ENCODE results near the gene DCAF11.

The DCAF11 gene

GRCh38 chr14:24114532-24115421 is at the start of gene DCAF11, which contains the start of gene NRL:
Gene DCAF11, plus strand, starts transcription at chr14:24114777. Its CDS starts 818 bp downstream, at chr14:24115595.
Gene NRL, minus strand, starts transcription at chr14:24114949. Its CDS starts 32,101 bp downstream, at chr14:24082848.
- in situ Hi-C loops (cut with MboI; ENCODE audit: low pct_unique_long_range_greater_than_20kb, low sequenced_read_pairs): no loop called here
- peak; percentile 100 for DNase-seq

- in situ Hi-C loops (cut with MboI; ENCODE audit: low pct_unique_long_range_greater_than_20kb, low sequenced_read_pairs): no loop called here
These were observed 49.7 kb upstream of the DCAF11 start for GRCh38 chr14:24064856-24065255.

GRCh38 chr14:24065408-24065807 is 49.2 kb upstream of the DCAF11 start:
- no peak for DNase-seq
- in situ Hi-C loops (cut with MboI; ENCODE audit: low pct_unique_long_range_greater_than_20kb, low sequenced_read_pairs): no loop called here

More at GRCh38 chr14:24064856-24065255, 49.7 kb upstream of the DCAF11 start:
- no peak for DNase-seq

DNA sequence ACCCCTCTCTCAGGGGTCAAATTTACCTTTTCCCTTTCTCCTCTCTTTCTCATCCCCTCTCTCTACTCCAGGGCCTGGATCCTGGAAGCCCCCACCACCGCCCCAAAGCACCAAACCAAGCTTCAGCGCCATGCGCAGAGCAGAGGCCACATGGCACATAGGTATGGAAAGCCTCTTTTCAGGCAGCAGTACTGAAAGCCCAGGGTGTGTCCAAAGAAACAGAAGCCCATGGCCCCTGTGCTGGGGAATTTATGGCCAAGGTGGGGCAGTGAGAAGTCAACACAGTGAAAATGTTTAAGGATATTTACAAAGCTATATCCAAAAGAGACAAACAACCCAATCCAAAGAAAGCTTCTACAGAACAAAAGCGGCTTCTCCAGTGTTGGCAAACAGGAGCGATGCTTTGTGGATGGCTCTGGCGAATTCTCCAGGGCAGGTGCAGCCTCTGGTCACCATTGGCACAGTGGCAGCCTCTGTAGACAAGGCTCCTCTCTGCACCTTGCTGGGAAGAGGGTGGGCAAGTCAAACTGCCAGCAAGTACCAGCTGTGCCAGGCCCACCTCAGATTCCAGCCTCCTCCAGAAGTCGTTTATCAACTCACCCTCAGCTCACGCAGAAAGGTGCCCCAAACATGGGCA is 48.0 kb upstream of the DCAF11 start:
- DNase-seq: no peak
- in situ Hi-C loops (cut with MboI; ENCODE audit: low pct_unique_long_range_greater_than_20kb, low sequenced_read_pairs): no loop called here

DNA sequence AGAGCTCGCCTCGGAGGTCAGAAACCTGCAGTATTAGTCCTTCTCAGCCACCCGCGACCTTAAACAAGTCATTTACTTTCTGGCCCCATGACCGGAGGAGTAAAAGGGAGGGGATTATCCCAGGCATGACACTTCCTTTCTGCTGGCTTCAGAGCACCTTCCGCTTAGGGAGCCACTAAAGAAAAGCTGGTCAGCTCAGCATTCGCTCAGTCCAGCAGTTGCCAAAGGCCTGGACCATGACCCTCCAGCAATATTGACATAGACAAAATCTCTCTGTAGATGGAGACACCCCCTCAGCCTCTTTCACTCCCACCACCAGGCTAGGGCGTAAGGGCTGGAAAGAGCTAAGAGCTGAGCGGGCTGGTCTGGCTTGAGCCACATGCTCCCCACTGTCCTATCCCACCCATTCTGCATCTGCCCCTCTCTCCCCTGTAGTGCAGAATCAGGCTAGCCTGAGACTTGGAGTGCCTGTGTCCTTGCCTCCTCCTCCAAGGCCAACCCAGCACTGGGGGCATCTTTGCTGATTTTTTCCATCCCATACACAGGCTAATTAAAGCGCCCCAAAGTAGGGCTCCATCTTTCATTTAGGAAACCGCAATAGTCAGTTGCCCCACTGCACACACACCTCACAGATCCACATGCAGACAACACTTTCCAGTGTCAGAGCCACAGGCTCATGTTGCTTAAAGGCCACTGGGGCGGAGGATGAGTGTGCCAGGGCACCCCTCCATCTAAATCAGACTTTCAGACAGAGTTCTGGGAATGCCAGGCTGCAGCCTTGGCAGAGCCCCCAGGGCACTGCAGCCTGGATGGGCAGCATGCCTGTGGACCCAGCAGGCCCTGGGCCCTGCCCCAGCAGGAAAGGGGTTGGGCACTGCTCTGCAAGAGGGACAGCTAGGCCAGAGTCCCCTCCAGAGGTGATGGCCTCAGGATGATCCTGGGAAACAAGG is 47.2 kb upstream of the DCAF11 start:
- in situ Hi-C loops (cut with MboI; ENCODE audit: low pct_unique_long_range_greater_than_20kb, low sequenced_read_pairs): no loop called here
- DNase-seq: no peak

GRCh38 chr14:24068711-24069410 is 45.7 kb upstream of the DCAF11 start:
- no peak for DNase-seq
- in situ Hi-C loops (cut with MboI; ENCODE audit: low pct_unique_long_range_greater_than_20kb, low sequenced_read_pairs): no loop called here

- in situ Hi-C loops (cut with MboI; ENCODE audit: low pct_unique_long_range_greater_than_20kb, low sequenced_read_pairs): no loop called here
- no peak for DNase-seq
These were observed 45.2 kb upstream of the DCAF11 start for GRCh38 chr14:24069411-24069735.

GRCh38 chr14:24070285-24071143 is 44.1 kb upstream of the DCAF11 start:
- DNase-seq: no peak
- in situ Hi-C loops (cut with MboI; ENCODE audit: low pct_unique_long_range_greater_than_20kb, low sequenced_read_pairs): no loop called here

- no peak for DNase-seq
- in situ Hi-C loops (cut with MboI; ENCODE audit: low pct_unique_long_range_greater_than_20kb, low sequenced_read_pairs): no loop called here
These were observed 43.4 kb upstream of the DCAF11 start, which contains the start of gene CPNE6 for GRCh38 chr14:24071144-24071697. Gene CPNE6, plus strand, starts transcription at chr14:24071562. Its CDS starts 1,375 bp downstream, at chr14:24072937.

DNA sequence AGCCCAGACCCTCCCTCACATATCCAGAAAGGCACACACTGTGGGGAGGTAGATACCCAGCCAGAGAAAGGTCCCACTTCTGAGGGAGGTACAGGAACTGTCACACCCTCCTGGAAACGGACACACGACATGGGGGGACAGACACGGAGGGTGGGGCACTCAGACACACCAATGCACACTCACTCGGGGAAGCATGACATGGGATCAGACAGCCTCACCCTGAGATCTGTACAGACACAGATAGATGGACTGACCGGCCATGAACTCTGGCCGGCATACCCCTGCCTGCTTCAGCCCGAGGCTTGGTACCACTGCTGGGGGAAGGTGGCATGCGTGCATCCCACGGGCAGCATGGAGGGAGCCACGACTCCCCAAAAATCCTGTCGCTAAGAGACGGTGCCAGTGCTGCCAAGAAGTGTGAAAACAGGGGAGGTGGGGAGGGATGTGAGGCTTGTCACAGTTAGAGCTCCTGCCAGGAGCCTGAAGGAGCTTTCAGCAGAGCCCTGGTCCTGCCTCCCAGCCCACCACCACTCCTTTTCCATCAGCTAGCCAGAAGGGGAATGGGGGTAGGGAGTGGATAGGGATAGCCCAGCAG is 42.6 kb upstream of the DCAF11 start:
- in situ Hi-C loops (cut with MboI; ENCODE audit: low pct_unique_long_range_greater_than_20kb, low sequenced_read_pairs): no loop called here
- no peak for DNase-seq

DNA sequence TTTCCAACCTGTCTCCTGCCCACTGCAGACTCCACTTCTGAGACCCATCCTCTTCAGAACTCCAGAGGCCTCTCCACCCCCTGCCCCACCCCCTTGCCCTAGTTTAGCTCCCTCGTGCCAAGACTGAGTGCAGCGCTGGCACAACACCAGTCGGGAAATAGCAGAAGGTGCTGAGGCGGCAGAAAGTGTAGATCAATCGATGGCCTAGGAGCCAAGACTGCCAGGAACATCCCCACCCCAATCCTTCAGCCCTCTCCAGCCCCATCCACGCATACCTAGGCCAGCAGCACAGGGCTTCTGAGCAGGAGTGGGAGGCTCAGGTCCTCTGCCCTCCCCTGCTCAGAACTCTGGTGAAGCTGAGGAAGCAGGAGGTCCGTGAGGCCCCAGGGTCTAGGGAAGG is 42.1 kb upstream of the DCAF11 start:
- in situ Hi-C loops (cut with MboI; ENCODE audit: low pct_unique_long_range_greater_than_20kb, low sequenced_read_pairs): no loop called here

GRCh38 chr14:24072881-24073877 is 41.4 kb upstream of the DCAF11 start:
- DNase-seq: no peak
- in situ Hi-C loops (cut with MboI; ENCODE audit: low pct_unique_long_range_greater_than_20kb, low sequenced_read_pairs): no loop called here

More for the DNA sequence above, 42.1 kb upstream of the DCAF11 start:
- no peak for DNase-seq

DNA sequence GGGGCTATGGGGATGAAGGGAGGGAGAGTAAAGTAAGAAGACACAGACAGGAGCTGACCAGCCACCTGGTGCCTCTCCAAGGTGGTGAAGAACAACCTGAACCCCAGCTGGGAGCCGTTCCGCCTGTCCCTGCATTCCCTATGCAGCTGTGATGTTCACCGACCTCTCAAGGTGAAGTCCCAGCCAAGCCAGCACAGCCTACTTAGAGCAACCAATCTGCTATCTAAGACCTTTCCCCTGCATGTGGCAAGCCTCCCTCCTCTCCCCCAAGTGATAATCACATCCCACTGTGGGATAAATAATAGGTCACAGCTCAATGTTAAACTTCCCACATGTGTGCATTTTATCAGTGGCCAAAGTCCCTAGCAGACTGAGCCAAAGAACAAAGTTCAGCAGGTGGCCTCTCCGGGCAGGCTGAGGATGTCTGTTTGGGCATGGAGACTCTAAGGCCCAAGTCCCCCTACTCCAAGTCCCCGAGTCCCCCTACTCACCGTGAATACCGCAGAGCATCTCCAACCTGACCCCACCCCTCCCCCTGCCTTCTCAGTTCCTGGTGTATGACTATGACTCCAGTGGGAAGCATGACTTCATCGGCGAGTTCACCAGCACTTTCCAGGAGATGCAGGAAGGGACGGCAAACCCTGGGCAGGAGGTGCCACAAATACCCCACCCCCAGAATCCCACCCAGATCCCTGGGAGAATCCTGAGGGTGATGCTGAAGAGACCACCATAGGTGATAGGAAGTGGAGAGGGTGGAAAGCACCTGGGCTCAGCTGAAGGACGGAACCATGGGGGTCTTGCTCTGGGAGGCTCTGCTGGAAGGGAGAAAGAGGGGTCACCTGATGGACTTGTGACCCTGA is 39.7 kb upstream of the DCAF11 start:
- in situ Hi-C loops (cut with MboI; ENCODE audit: low pct_unique_long_range_greater_than_20kb, low sequenced_read_pairs): no loop called here
- no peak for DNase-seq

GRCh38 chr14:24075485-24076301 is 38.9 kb upstream of the DCAF11 start:
- in situ Hi-C loops (cut with MboI; ENCODE audit: low pct_unique_long_range_greater_than_20kb, low sequenced_read_pairs): no loop called here
- no peak for DNase-seq

- in situ Hi-C loops (cut with MboI; ENCODE audit: low pct_unique_long_range_greater_than_20kb, low sequenced_read_pairs): no loop called here
These were observed 38.3 kb upstream of the DCAF11 start for GRCh38 chr14:24076302-24076601.

More at GRCh38 chr14:24076302-24076601, 38.3 kb upstream of the DCAF11 start:
- no peak for DNase-seq
